ENCODE data around the gene METTL24. TPM values are rescaled to one million over a fixed set of nuclear protein-coding genes. Genes with fewer than 3 reads are reported as not detected.

METTL24 gene
- total and polyA plus RNA-seq, 2 of the 8 experiments (the other 6 are each of a cell fraction or from before 2014, with no cell fraction given) = 0.30 to 0.39 TPM

GRCh38 chr6:110394409-110394808 lies 36.3 kb upstream of the METTL24 start:
- DNase-seq (ENCODE audit: low read depth in 1 of 2, low spot score in 2 of 2) (no peak), FAIRE-seq (no peak)
- Histone ChIP-seq H3K9me3 (ENCODE audit: insufficient read depth in 2 of 2, low read depth in 1 of 2, low read length in 1 of 2) (no peaks in the 10 kb centered on the region), H3K79me1 (ENCODE audit: low read depth, low read length) (no peaks in the 10 kb centered on the region; the same call in 1 of the 2 replicates), H3K79me2 (ENCODE audit: control insufficient read depth in 1 of 2, insufficient read depth in 2 of 2, low read length in 2 of 2) (no peaks in the 10 kb centered on the region), H3K23ac (ENCODE audit: insufficient read length) (no peak overlapping the region), H2AFZ (ENCODE audit: low read length) (no peak overlapping the region), H3K23me2 (ENCODE audit: low read depth, low read length) (no peaks in the 10 kb centered on the region), H2BK15ac (ENCODE audit: low read length) (no peak overlapping the region), H4K91ac (replicated peaks; ENCODE audit: insufficient read length, low read length) (no peak overlapping the region), H2BK20ac (ENCODE audit: low read length) (no peak overlapping the region), H3K4me1 (replicated peaks in 1 of 4; ENCODE audit: control insufficient read depth in 3 of 4, insufficient read depth in 4 of 4, low read length in 3 of 4) (no peaks in the 10 kb centered on the region), H2BK5ac (ENCODE audit: low read depth, low read length) (no peak overlapping the region), H3K36me3 (ENCODE audit: control insufficient read depth in 2 of 4, insufficient read depth in 4 of 4, low read length in 3 of 4) (no peaks in the 10 kb centered on the region), H4K20me1 (replicated peaks in 1 of 2; ENCODE audit: control insufficient read depth in 1 of 2, insufficient read depth in 2 of 2, low read length in 2 of 2) (no peaks in the 10 kb centered on the region), H3K9ac (replicated peaks in 1 of 4; ENCODE audit: extremely low read depth in 1 of 4, low read depth in 3 of 4, low read length in 3 of 4) (no peak overlapping the region), H3K18ac (ENCODE audit: extremely low read depth, low read length) (no peak overlapping the region), H3K4ac (replicated peaks; ENCODE audit: insufficient read length, low read depth, low read length) (no peak overlapping the region), H4K8ac (ENCODE audit: extremely low read depth, insufficient read depth, low read length) (no peak overlapping the region), H3K27me3 (replicated peaks in 1 of 4; ENCODE audit: control insufficient read depth in 3 of 4, extremely low read depth in 1 of 4, insufficient read depth in 3 of 4, low read length in 3 of 4) (no peaks in the 10 kb centered on the region), H2AK5ac (ENCODE audit: low read depth, low read length) (no peak overlapping the region), H3K27ac (ENCODE audit: low read depth, low read length) (no peak overlapping the region), H4K5ac (ENCODE audit: insufficient read length, low read depth, low read length) (no peak overlapping the region), H3K56ac (replicated peaks; ENCODE audit: insufficient read length, low read depth, low read length) (no peak overlapping the region), H3K4me3 (ENCODE audit: extremely low read depth in 1 of 4, insufficient read depth in 2 of 4, low read depth in 3 of 4, low read length in 4 of 4) (no peak overlapping the region), H2BK120ac (replicated peaks; ENCODE audit: low read depth, low read length) (no peak overlapping the region), H3K4me2 (ENCODE audit: insufficient read depth in 1 of 2, low read depth in 2 of 2, low read length in 2 of 2) (no peak overlapping the region), H2BK12ac (ENCODE audit: low read depth, low read length) (no peak overlapping the region), H3K14ac (ENCODE audit: insufficient read length) (no peak overlapping the region)
- CTCF ChIA-PET (ENCODE audit: partially characterized antibody) = interaction anchor here (1.2 to 6.9 kb wide), 3 partner anchors 52 to 355 kb away, joined by 4 to 74 read pairs (median 4); no protein-coding TSS in a partner anchor
- 94% methylated on average over 4 of the region's 4 CpGs; no CpG with 5 or more reads in 1 of the 2 experiments for WGBS, 2 experiments (ENCODE audit: extremely low coverage in 1 of 2, insufficient coverage in 1 of 2, insufficient read length in 1 of 2, insufficient replicate concordance in 2 of 2, low coverage in 1 of 2, low lambda C conversion rate in 2 of 2, missing lambda C conversion rate in 1 of 2)
- POLR2A ChIA-PET (ENCODE audit: partially characterized antibody) = no interaction called here
- no peak for TF ChIP-seq RXRA (IDR thresholded peaks at IDR 0.05; ENCODE audit: insufficient read depth, low read depth, low read length)
